KBM-7 (cell line): Measurements from ENCODE around the gene IFNA5.

ENCODE experiments used
- DNase-seq: peaks from one replicate; pipeline ENCODE4 v3.0.0-alpha.2; 2015
- in situ Hi-C: fragments of 300-500 bp; cut with MboI; formaldehyde crosslinking; loops from 2 replicates; pipeline ENCODE4 v1.14.3; 2020; ENCODE audit warnings: low sequenced_read_pairs, low pct_unique_long_range_greater_than_20kb, mixed read lengths

The IFNA5 gene

DNA sequence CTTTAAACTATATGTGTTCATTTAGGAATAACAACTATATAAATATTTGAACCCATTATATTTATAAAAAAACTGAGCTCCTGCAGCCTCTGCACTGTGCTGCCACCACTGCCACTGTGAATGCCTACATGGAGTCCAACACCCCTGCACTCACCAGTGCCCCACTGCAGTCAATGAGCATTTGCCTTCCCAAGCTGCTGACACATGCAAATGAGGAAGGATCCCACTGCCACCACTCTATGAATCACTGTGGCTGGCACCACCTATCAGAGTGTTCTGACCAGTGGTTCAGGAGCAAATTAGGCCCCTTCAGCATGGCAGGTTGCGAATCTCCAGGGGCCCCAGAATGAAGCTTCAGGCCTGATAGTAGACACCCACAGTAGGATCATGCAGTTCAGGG, 9.1 kb downstream of the IFNA5 start:
- in situ Hi-C loops = no loop called here
- DNase-seq = no peak

DNA sequence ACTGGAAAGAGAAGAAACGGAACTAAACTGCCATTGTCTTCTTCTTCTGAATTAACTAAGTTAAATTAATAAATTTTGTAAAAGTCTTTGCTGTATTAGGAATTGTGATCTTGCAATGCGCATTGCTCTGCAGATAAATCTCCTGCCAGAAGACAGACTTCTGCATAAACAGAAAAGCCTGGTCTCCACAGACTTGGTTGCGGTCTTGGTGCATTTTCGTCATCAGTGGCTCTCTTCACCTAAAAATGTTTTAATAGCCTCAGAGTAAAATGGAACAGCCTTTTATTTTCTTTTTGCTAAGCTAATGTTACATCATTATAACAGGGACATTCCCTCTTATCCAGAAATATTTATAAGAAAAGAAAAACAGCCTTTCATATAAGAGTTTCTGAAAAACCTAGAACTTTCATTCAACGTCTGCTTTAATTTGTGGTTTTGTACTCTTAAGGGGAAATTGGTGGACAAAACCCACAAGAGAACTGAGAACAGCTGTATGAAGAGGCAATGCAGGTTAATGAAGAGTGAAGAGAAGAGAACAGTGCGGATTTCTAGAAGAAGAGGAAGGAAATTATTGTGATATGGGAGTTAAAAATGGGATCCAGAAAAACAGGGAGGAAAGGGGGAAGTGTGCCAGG, 10.1 kb downstream of the IFNA5 start:
- in situ Hi-C loops = no loop called here
- peak; percentile 77 for DNase-seq

- DNase-seq = no peak
- in situ Hi-C loops = no loop called here
Measured at GRCh38 chr9:21294364-21294774, 10.7 kb downstream of the IFNA5 start.

GRCh38 chr9:21289848-21290247, 15.3 kb downstream of the IFNA5 start:
- no peak for DNase-seq
- in situ Hi-C loops = no loop called here

GRCh38 chr9:21287280-21287679, 17.8 kb downstream of the IFNA5 start:
- DNase-seq = no peak
- in situ Hi-C loops = no loop called here

- DNase-seq = no peak
- in situ Hi-C loops = no loop called here
Measured at GRCh38 chr9:21286659-21287058, 18.5 kb downstream of the IFNA5 start.

- in situ Hi-C loops = no loop called here
Measured at GRCh38 chr9:21286099-21286498, 19.0 kb downstream of the IFNA5 start.

DNA sequence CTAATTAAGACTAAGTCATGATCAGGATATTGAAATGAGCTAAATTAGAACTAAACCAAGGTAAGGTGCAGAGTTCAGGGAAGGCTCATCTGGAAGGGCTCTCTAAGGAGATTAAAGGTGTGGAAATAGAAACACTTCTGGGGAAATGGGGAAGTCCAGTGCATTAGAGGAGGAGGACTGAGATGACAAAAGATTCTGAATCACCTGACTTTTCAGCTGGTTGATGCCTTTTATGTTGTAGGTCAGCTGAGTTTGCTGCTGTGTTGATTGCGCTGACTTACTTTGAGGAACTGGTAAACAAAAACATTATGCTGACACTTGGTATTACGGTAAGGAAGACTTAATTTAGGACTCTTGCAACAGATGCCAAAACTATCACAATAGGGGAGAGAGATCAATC, 23.8 kb downstream of the IFNA5 start:
- in situ Hi-C loops = no loop called here
- DNase-seq = no peak

More at GRCh38 chr9:21286099-21286498, 19.0 kb downstream of the IFNA5 start:
- DNase-seq = no peak

DNA sequence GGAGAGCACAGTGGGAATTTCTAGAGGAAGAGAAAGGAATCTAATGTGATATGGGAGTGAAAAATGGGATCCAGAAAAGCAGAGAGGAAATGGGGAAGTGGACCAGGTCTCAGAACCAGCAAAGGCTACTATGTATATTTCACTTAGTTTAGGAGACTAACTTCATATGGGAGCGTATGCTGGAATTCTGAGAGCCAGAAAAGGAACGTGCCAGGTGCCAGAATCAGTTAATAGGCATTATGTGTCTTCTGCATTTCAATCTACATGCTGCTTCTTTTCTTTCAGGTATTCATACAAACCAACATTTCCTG, 36.8 kb downstream of the IFNA5 start:
- in situ Hi-C loops = no loop called here
- no peak for DNase-seq

DNA sequence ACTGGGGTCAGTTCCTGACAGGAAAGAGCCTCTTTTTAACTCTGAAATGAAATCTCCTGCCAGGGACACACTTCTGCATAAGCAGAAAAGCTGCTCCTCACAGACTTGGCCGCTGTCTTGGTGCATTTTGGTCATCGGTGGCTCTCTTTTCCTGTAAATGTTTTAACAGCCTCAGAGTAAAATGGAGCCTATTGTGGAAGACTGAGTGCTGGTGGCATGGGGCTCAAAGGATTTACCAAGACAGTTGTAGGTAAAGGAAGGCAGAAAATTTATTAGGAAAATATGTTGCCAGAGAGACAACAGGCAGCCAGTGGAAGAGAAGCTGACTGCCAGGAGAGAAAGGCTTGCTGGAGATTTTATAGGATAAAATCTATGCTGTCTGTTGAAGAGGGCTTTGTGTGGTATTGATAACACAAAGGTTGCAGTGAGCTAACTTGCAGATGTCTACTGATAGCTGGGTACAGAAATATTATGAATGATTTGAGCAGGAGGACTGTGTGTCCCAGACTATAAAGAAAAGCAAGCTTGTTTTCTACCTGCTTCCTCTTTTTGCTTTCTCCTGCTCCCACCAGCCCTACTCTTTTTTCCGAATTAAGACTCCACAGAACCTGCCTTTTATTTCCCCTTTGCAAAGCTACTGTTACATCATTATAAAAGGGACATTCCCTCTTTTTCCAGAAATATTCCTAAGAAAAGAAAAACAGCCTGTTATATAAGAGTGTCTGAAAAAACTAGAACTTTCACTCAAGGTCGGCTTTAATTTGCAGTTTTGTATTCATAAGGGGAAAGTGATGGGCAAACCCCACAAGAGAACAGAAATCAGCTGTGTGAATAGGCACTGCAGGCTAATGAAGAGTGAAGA, 37.4 kb downstream of the IFNA5 start:
- in situ Hi-C loops = no loop called here
- peak; percentile 43 for DNase-seq

DNA sequence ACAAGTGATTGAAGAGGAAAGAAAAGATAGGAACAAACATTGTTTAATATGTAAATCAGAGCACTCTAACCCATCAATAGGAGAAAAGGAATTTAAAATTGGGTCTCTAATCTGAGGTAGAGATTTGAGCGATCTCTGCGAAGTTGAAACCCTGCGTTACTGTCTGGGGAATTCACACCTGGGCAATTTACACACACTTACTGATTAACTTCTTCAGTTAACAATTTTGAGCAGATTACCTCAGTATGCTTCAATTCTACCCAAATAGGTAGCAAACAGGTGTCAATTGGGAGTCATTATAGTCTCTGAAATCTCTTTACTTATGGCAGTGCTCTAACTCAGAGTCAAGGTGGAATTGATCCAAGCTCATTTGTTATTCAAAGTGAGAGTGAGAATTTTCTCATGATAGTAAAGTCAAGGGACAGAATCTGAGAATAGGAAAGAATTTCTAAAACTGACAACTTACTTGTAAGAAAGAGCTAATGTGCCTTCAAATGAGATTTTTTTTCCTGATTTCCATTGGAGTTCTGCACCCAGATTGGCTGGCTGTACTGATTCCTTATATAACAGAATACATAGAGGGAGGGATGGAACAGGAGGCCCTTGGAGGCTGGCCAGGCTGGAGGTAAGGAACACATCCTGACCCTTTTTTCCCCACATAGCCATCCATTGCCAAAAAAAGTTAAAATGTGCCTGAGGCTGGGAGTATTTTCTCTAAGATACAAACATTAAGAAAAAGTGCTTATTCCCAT, 38.2 kb downstream of the IFNA5 start:
- DNase-seq = no peak
- in situ Hi-C loops = no loop called here

- in situ Hi-C loops = no loop called here
- DNase-seq = no peak
Measured at GRCh38 chr9:21265421-21266189, 39.5 kb downstream of the IFNA5 start.

- no peak for DNase-seq
- in situ Hi-C loops = no loop called here
Measured at GRCh38 chr9:21255538-21256212, 49.4 kb downstream of the IFNA5 start.
